Prostate gland (tissue), 2 donors: Measurements from ENCODE around the gene LAMA3.

Experiments
- POLR2A ChIP-seq: fragments of 450-650 bp; IDR thresholded peaks from one replicate; pipeline ENCODE4 v1.6.1; 2016; ENCODE audit warnings: antibody characterized with exemption, mild to moderate bottlenecking
- POLR2AphosphoS5 ChIP-seq: sonication (generic); formaldehyde crosslinking; IDR thresholded peaks from one replicate; pipeline ENCODE4 v1.6.1; 2017; ENCODE audit warnings: antibody characterized with exemption
- TF ChIP-seq, protein P1 (sequence below), 4 experiments: fragments of 200-600 bp in 2 of 4; fragments of 450-650 bp in 2 of 4; sonication (generic) in 2 of 4; IDR thresholded peaks; 1 replicate in 3 of 4; 2 replicates in 1 of 4; pipeline ENCODE4 v1.5.1; 2016 to 2019; ENCODE audit warnings: antibody characterized with exemption in 4 of 4, mild to moderate bottlenecking in 2 of 4, moderate library complexity in 2 of 4

- TF ChIP-seq, protein P1, sequence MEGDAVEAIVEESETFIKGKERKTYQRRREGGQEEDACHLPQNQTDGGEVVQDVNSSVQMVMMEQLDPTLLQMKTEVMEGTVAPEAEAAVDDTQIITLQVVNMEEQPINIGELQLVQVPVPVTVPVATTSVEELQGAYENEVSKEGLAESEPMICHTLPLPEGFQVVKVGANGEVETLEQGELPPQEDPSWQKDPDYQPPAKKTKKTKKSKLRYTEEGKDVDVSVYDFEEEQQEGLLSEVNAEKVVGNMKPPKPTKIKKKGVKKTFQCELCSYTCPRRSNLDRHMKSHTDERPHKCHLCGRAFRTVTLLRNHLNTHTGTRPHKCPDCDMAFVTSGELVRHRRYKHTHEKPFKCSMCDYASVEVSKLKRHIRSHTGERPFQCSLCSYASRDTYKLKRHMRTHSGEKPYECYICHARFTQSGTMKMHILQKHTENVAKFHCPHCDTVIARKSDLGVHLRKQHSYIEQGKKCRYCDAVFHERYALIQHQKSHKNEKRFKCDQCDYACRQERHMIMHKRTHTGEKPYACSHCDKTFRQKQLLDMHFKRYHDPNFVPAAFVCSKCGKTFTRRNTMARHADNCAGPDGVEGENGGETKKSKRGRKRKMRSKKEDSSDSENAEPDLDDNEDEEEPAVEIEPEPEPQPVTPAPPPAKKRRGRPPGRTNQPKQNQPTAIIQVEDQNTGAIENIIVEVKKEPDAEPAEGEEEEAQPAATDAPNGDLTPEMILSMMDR (IDR thresholded peaks at IDR 0.05): no peak
- TF ChIP-seq POLR2AphosphoS5 (no peak), POLR2A (no peak)
Measured at GRCh38 chr18:23667114-23667513, 22.1 kb upstream of the LAMA3 start.
